ENCODE measurements around the gene SLC26A8. TPM values are rescaled to one million over a fixed set of nuclear protein-coding genes. Genes with fewer than 3 reads are reported as not detected.
A peak's percentile ranks its signal among the peaks of the same experiment; 100 is the strongest.

SLC26A8 gene
- total and polyA plus RNA-seq, 8 donors = 0.12 to 0.58 (median 0.15) TPM; not detected in 4

DNA sequence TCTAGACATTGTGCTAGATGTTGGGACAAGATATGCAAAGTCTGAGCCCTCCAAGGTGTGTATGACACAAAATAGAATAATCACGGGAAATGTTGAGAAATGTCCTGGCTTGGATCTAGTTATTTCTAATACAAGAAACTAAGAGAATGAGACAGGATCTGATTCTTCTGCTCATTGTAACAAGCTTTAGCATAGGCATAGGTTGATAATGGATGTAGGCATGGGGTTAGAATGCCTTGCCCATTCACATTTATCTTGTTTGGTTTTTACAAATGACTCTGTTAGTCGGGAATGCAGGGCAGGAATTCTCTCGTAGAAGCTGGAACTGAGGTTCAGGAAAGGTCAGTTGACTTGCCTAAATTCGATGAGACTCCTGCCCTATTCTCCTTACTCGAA lies 1.5 kb upstream of the SLC26A8 start:
- intact Hi-C loops (cut with DNase I; ENCODE audit: low total_unique reads) = loop anchor here (5.0 to 10.0 kb wide), 2 partner anchors 71 to 159 kb away; no protein-coding TSS in a partner anchor
- H3K27ac ChIP-seq = no peak overlapping the region

DNA sequence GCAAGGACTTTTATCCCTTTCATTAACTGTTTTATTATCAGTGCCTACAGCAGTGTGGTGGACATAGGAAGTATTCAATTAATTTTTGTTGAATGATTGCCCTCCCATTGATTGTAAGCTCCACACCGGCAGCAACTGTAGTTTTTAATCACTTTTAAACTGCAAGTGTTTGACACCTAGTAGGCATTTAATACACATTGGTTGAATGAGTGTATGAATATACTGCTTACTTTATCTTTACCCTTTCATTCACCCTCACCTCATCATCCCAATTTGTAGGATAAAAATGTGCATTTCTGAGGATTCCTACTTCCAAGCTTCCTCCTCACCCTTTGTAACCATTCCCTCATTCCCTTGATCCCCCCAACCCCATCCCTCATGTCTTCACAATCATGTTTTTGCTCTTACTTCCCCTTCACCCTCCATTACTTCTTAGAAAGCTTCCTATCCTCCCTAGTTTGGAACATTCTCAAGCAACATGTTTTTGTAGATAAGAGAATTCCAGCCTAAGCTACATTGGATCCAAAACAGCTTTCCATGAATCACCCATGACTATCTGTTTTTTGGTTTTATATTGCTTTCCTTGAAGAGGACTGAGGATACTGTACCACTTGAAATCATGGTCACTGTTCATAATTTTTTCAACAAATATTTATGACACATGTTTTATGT lies 955 bp upstream of the SLC26A8 start:
- intact Hi-C loops (cut with DNase I; ENCODE audit: low total_unique reads) = loop anchor here (5.0 to 10.0 kb wide), 2 partner anchors 72 to 159 kb away; no protein-coding TSS in a partner anchor
- DNase-seq = peak in 1 of 2 donors; percentile 49
- Histone ChIP-seq H3K4me3 (no peak overlapping the region), H3K4me1 (peaks cover 7 to 33% (median 14%) of the 10 kb centered on the region in 4 donors), H3K36me3 (no peaks in the 10 kb centered on the region), H3K9me3 (no peaks in the 10 kb centered on the region), H3K27ac (no peak overlapping the region), H3K27me3 (peaks cover 0 to 22% (median 10%) of the 10 kb centered on the region in 3 donors)
- 75 to 94% (median 90%) methylated on average over 1 of the region's 1 CpG for WGBS, 5 donors
- no peak for TF ChIP-seq POLR2A (IDR thresholded peaks at IDR 0.05)

More for the DNA sequence above, 1.5 kb upstream of the SLC26A8 start:
- no peaks in the 10 kb centered on the region for H3K36me3 ChIP-seq
- DNase-seq = peak in 1 of 2 donors; percentile 13
- WGBS, 5 donors = 46 to 63% (median 47%) methylated on average over 5 of the region's 5 CpGs
- H3K9me3 ChIP-seq = no peaks in the 10 kb centered on the region
- TF ChIP-seq POLR2AphosphoS5 (IDR thresholded peaks at IDR 0.05) = no peak
- no peak for TF ChIP-seq POLR2A (IDR thresholded peaks at IDR 0.05)
- TF ChIP-seq EP300 (IDR thresholded peaks at IDR 0.05) = no peak
- TF ChIP-seq, protein P1, sequence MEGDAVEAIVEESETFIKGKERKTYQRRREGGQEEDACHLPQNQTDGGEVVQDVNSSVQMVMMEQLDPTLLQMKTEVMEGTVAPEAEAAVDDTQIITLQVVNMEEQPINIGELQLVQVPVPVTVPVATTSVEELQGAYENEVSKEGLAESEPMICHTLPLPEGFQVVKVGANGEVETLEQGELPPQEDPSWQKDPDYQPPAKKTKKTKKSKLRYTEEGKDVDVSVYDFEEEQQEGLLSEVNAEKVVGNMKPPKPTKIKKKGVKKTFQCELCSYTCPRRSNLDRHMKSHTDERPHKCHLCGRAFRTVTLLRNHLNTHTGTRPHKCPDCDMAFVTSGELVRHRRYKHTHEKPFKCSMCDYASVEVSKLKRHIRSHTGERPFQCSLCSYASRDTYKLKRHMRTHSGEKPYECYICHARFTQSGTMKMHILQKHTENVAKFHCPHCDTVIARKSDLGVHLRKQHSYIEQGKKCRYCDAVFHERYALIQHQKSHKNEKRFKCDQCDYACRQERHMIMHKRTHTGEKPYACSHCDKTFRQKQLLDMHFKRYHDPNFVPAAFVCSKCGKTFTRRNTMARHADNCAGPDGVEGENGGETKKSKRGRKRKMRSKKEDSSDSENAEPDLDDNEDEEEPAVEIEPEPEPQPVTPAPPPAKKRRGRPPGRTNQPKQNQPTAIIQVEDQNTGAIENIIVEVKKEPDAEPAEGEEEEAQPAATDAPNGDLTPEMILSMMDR (IDR thresholded peaks at IDR 0.05) = no peak
- H3K4me1 ChIP-seq = peaks cover 12 to 38% (median 19%) of the 10 kb centered on the region in 4 donors
- no peak overlapping the region for H3K4me3 ChIP-seq
- H3K27me3 ChIP-seq = peaks cover 0 to 22% (median 10%) of the 10 kb centered on the region in 3 donors

DNA sequence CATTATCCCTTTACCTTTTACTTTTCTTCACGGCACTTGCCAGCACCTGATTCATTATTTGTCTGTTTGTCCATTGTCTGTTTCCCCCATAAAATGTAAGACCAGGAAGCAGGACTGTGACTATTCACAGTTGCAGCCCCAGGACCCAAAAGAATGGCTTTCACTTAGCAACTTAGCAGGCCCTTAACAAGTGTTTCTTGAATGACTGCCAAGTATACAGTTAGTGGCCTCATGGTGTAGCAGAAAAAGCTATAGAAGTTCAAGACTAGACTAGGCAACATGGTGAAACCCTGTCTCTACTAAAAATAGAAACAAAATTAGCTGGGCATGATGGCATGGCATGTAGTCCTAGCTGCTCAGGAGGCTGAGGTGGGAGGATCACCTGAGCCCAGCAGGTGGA lies 4.3 kb downstream of the SLC26A8 start:
- DNase-seq = no peak
- H3K27ac ChIP-seq = peak overlapping the region in 1 of 5 donors; percentile 12
- H3K36me3 ChIP-seq = no peaks in the 10 kb centered on the region
- H3K4me1 ChIP-seq = peaks cover 0 to 8% (median 3%) of the 10 kb centered on the region in 4 donors
- H3K9me3 ChIP-seq = no peaks in the 10 kb centered on the region
- no peak overlapping the region for H3K4me3 ChIP-seq
- peaks cover 0 to 22% (median 10%) of the 10 kb centered on the region in 3 donors for H3K27me3 ChIP-seq
- TF ChIP-seq EP300 (IDR thresholded peaks at IDR 0.05) (no peak), POLR2AphosphoS5 (IDR thresholded peaks at IDR 0.05) (no peak), POLR2A (IDR thresholded peaks at IDR 0.05) (no peak)
- intact Hi-C loops (cut with DNase I; ENCODE audit: low total_unique reads) = loop anchor here (10.0 kb wide), 1 partner anchor 165 kb away; no protein-coding TSS in a partner anchor
- WGBS, 5 donors = 0 to 54% (median 38%) methylated on average over 1 of the region's 1 CpG

DNA sequence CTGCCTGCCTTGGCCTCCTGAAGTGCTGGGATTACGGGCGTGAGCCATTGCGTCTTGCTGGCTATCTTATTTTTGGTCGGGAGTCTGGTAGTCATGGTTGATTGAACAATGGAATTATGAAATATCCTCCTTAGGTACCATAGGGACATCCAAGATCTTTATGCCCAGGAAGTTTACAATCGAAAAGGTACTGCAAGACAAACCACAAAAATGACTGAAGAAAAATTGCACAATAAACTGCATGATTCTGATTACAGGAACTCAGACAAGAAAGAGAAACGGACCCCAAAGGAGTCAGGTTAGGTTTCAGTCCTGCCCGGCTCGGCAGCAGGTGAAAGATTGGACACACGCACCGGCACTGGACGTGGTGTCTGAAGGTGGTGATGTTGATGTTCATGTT lies 5.3 kb downstream of the SLC26A8 start:
- Histone ChIP-seq H3K36me3 (no peaks in the 10 kb centered on the region), H3K4me3 (no peak overlapping the region), H3K27me3 (peaks cover 0 to 15% (median 4%) of the 10 kb centered on the region in 3 donors), H3K4me1 (peaks cover 0 to 3% (median under 1%) of the 10 kb centered on the region in 4 donors), H3K9me3 (no peaks in the 10 kb centered on the region), H3K27ac (peak overlapping the region in 1 of 5 donors; percentile 54)
- WGBS, 5 donors = 85 to 94% (median 88%) methylated on average over 11 of the region's 11 CpGs
- no peak for TF ChIP-seq EP300 (IDR thresholded peaks at IDR 0.05)
- TF ChIP-seq, protein P1 (IDR thresholded peaks at IDR 0.05) = no peak
- TF ChIP-seq POLR2AphosphoS5 (IDR thresholded peaks at IDR 0.05) = no peak
- TF ChIP-seq POLR2A (IDR thresholded peaks at IDR 0.05) = no peak
- intact Hi-C loops (cut with DNase I; ENCODE audit: low total_unique reads) = no loop called here
- no peak for DNase-seq

DNA sequence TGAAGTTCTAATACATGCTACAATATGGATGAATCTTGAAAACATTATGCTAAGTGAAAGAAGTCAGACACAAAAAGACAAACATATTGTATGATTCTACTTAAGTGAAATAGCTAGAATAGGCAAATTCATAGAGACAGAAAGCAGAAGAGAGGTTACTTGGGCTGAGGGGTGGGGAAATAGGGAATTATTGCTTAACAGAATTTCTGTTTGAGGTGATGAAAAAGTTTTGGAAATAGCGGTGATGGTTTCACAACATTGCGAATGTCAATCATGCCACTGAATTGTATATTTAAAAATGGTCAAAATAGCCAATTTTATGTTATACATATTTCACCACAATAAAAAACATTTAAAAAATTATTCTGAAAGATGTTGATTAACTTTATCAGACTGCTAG lies 6.1 kb downstream of the SLC26A8 start:
- peak overlapping the region in 1 of 5 donors; percentile 54 for H3K27ac ChIP-seq
- H3K27me3 ChIP-seq = peaks cover 0 to 6% (median 0%) of the 10 kb centered on the region in 3 donors
- WGBS, 5 donors = 67 to 94% (median 91%) methylated on average over 2 of the region's 2 CpGs
- H3K4me3 ChIP-seq = no peak overlapping the region
- no peak for TF ChIP-seq POLR2AphosphoS5 (IDR thresholded peaks at IDR 0.05)
- no peak for TF ChIP-seq POLR2A (IDR thresholded peaks at IDR 0.05)
- TF ChIP-seq EP300 (IDR thresholded peaks at IDR 0.05) = no peak
- TF ChIP-seq, protein P1 (IDR thresholded peaks at IDR 0.05) = no peak
- no peak for DNase-seq
- no peaks in the 10 kb centered on the region for H3K36me3 ChIP-seq
- no peaks in the 10 kb centered on the region for H3K4me1 ChIP-seq
- no peaks in the 10 kb centered on the region for H3K9me3 ChIP-seq
- intact Hi-C loops (cut with DNase I; ENCODE audit: low total_unique reads) = no loop called here

Data from stomach (tissue), 9 donors.